Erythroblast (primary cell): ENCODE data around the gene POLD2.

ENCODE experiments used
- GATA1 ChIP-seq: IDR thresholded peaks from 2 replicates; pipeline ENCODE4 v1.6.1; 2011; ENCODE audit warnings: low read depth, mild to moderate bottlenecking, control low read depth, low read length, moderate library complexity
- POLR2A ChIP-seq: IDR thresholded peaks from 2 replicates; pipeline ENCODE4 v1.6.1; 2011; ENCODE audit warnings: mild to moderate bottlenecking, low read length

DNA sequence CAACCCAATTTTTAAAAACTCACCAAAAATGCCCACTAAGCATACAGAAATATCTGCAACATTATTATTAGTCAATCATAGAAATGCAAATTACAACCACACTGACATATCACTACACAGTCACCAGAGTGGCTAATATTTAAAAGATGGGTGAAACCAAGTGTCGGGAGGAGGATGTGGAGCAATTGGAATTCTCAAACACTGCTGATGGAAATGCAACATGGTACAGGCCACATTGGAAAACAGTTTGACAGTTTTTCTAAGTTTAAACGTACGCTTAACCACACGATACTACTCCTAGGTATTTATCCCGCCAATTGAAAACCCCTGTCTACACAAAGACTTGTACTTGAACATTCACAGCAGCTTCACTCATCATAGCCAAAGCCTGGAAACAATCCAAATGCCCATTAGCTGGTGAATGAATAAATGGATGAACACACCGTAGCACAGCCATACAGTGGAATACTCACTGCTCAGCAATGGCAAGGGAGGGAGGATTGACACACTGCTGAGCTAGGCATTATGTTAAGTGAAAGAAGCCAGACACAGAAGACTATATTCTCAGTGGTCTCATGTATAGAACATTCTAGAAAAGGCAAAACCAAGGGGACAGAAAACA lies 49.6 kb upstream of the POLD2 start:
- TF ChIP-seq POLR2A (no peak), GATA1 (no peak)
